Measurements from ENCODE around the gene PXDN.

Gene PXDN

DNA sequence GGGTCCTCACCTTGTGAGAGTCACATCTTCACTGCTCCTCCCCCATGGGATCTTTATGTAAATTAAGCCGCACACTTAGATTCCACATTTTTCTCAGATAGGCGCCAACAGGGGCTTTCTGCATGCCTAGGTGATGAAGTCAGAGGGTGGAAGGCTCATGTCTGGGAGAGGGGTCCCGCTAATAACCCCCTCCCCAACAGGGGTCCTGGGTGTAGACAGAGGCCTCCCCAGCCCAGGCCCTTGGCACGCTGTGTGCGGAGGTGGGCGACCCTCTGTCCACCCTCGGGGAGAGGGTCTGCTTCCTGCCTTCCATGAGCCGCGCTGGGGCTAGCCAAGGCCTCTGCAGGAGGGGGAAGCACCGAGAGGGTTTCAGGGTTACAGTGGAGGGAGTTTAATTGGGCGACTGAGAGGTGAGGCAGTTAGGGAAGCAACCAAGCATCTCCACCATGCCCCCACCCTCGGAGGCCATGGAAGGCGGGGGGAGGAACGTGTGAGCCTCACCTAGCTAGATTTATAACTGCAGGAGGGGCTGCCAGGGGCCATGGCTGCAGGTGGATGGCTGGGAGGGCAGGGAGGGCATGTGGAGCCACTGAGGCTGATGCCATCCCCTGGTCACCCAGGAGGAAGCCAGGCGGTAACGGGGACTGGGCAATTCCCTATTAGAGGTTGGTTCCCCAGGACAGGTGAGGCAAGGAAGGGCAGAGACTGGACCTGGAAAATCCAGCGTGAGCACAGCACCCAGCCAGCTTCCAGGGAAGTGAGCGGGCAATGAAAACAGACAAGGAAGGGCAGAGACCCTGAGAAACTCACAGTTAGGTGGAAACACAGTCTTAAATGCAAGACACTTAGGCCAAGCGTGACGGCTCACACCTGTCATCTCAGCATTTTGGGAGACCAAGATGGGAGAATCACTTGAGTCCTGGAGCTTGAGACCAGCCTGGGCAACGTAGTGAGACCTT, 7.7 kb upstream of the PXDN start:
- DNase-seq: no peak

DNA sequence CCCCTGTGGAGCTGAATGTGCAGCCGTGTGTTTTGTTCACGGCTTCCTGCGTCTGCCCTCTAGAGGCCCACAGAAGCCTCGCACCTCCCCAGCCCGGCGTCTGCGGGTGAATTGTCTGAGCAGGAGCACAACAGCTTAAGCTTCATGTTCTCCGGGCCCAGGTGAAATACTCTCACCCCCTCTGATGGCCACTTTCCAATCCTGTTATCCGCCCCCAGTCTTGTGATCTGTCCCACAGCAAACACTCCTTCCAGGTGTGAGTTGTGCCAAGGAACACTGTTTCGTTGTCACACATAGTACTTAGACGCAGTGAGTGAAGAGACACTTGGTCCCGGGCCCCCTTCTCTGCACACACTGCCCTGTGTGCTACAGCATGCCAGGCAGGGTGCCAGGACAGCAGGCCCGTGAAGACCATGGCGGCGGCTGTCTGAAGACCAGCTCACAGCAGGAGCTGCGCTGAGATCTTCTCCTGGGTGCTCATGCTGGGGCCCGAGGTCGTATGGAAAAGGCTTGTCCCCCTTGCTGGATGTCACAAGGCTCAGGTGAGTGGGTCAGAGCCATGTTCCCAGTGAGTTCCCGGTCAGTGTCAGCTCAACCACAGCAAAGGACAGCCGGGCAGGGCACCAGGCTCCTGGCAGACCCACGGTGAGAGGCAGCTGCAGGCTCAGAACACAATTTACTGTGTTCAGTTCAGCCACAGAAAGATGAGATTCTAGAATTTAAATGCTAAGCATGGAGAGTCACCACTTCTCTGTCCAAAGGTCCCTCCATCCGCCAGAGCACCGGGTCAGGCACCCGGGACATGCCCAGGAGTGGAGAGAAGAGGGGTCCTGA, 6.8 kb upstream of the PXDN start:
- no peak for DNase-seq

DNA sequence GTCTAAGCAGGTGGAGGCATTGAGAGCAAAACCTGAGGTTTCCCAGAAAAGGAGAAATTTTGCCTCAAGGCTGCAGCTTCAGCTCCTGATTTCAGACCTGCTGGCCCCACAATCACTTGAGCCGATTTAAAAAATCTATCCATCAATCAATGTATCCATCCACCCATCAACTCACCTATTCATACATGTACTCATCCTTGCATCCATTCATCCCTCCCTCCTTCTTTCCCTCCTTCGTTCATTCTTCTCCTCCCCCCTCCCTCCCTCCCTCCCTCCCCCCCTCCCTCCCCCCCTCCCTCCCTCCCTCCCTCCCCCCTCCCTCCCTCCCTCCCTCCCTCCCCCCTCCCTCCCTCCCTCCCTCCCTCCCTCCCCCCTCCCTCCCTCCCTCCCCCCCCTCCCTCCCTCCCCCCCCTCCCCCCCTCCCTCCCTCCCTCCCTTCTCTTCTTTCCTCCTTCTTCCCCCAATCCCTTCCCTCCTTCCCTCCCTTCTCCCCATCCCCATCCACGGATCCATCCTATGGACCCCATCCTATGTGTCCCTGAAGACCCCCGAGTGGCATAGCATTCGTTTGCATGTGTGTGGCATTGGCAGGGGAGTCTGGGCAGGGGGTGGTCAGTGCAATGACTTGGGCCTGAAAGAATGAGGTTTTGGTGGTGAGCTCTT, 6.1 kb upstream of the PXDN start:
- no peak for DNase-seq

GRCh38 chr2:1749489-1750119, 5.3 kb upstream of the PXDN start:
- no peak for DNase-seq

- DNase-seq: no peak
These were observed 4.6 kb upstream of the PXDN start for GRCh38 chr2:1748741-1749488.

GRCh38 chr2:1748176-1748740, 3.9 kb upstream of the PXDN start:
- no peak for DNase-seq

GRCh38 chr2:1747065-1747941, 3.0 kb upstream of the PXDN start:
- no peak for DNase-seq

GRCh38 chr2:1746174-1747064, 2.1 kb upstream of the PXDN start:
- no peak for DNase-seq

GRCh38 chr2:1745171-1746023, 1.1 kb upstream of the PXDN start:
- DNase-seq: no peak

- no peak for DNase-seq
These were observed 217 bp downstream of the PXDN start for GRCh38 chr2:1744151-1744445.

DNA sequence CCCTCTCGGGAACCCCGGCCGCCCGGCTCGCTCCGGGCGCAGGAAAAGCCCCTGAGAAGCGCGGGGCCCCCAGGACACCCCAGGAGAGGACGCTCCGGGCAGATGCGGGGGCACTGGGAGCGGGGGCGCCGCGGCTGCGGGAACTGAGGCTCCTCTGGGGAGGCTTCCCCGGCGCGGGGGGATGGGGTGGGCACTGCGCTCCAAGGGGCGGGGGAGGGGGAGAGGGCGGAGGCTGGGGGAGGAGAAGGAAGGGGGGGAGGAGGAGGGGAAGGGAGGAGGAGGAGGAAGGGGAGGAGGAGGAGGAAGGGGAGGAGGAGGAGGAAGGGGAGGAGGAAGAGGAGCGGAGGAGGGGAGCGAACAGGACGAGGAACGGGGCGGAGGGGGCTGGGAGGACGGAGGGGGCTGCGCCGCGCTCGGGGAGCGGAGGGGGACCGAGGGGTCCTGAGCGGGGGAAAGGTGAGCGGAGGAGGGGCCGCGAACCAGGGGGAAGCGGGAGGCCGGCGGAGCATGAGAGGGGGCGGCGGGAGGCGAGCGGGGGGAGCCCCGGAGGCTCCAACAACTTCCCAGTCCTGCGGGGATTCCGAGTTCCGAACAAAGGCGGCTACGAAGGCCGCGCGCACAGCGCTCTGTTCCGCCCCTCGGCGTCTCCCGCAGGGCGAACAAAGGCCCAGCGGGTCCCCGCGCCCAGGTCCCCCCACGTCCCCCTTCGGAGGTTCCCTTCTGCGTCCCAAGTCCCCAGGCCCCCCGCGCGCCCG, 742 bp downstream of the PXDN start:
- no peak for DNase-seq

GRCh38 chr2:1742681-1743395, 1.5 kb downstream of the PXDN start:
- no peak for DNase-seq

GRCh38 chr2:1742301-1742680, 2.0 kb downstream of the PXDN start:
- no peak for DNase-seq

DNA sequence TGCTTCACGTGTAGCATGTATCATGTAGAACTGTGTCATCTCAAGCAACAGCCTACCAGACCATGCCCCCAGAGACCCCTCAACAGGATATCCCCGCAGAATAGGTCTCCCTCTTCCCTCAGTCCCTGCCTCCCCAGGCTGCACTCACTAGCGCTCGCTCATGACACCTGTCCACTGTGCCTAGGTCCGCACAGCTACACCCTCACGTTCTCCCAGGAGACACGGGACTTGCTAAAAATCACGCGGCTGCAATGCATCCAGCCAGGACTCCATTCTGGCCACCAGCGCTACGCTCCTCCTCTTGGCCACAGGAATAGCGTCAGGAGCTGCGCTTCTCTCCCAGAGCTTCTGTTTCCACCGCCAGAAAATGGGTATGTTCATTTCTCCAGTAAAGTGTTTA, 2.5 kb downstream of the PXDN start:
- no peak for DNase-seq

DNA sequence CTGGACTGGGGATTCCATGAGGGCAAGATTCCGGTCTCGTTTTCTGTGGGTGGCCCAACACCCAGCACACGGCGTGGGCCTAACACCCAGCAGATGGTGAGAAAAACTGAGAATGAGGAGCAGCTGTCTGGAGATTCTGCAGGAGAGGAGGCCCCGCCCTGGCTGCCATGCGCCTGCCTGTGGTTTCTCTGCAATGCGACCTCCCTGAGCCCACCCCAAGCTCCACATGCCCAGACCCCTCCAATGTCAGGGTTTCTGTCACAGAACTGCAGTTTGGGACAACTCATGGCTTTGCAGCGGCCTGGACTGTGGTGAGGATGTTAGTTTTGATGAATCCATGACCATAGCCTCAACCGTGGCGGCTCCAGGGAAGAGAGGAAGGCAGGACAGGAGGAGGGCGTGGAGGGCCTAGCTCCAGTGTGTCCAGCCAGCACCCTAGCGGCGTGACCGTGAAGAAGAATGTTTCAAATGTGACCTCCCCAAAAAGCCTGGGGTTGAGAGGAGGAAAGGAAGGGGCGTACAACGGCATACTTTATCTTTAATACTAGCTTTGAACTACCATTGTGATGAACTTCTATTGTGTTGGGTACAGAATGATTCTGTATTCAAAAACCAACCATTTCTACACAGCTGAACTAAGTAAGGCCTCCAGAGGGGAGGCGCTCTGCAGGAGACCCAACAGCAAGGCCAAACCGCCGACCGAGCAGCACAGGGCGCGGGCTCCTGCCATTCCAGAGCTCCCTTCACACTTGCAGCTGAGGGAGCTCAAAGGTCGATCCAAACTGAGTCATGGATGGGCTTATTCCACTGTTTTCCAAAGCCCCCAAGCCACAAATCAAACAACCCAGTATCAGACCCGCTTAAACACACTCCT, 3.4 kb downstream of the PXDN start:
- no peak for DNase-seq

- DNase-seq: no peak
These were observed 4.2 kb downstream of the PXDN start for GRCh38 chr2:1739961-1740715.
